ENCODE data around the gene NPC1. TPM values are rescaled to one million over a fixed set of nuclear protein-coding genes. Genes with fewer than 3 reads are reported as not detected.

The NPC1 gene
- total and polyA plus RNA-seq, 2 of the 8 experiments (the other 6 are each of a cell fraction or from before 2014, with no cell fraction given), result 34.1 to 39.5 TPM

DNA sequence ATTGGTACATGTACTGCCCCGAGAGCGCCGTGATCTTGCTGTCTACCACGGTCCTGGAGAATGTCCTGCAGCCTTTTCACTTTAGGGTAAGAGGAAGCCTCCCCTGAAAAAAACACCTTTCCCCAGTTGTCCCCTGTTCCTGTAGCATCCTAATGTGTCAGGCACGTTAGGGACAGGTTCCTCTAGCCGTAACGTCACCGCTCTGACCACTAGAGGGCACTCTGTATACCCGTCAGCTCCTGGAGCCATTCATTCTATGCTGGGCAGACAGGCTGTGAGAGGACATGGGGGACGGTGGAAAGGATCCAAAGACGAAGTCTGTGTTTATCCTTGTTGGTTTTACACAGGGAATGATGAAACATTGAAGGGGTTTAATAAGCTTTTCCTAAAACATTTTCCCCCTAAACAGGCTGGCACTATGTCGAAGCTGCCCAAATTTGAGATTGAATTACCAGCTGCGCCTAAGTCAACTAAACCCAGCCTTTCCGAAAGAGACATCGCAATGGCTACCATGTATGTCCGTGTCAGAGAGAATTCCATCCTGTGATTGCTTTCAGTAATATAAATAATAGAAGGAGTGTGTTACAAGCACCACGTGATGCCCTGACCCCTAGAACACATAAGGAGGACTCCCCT lies 70.3 kb downstream of the NPC1 start:
- H3K79me2 ChIP-seq (ENCODE audit: control insufficient read depth in 1 of 2, insufficient read depth in 2 of 2, low read length in 2 of 2), result no peaks in the 10 kb centered on the region
- no peaks in the 10 kb centered on the region for H3K23me2 ChIP-seq (ENCODE audit: low read depth, low read length)
- no peak overlapping the region for H2BK20ac ChIP-seq (ENCODE audit: low read length)
- 57% methylated on average over 17 of the region's 17 CpGs; no CpG with 5 or more reads in 1 of the 2 experiments for WGBS, 2 experiments (ENCODE audit: extremely low coverage in 1 of 2, insufficient coverage in 1 of 2, insufficient read length in 1 of 2, insufficient replicate concordance in 2 of 2, low coverage in 1 of 2, low lambda C conversion rate in 2 of 2, missing lambda C conversion rate in 1 of 2)
- H4K5ac ChIP-seq (ENCODE audit: insufficient read length, low read depth, low read length), result no peak overlapping the region
- no peak overlapping the region for H3K23ac ChIP-seq (ENCODE audit: insufficient read length)
- DNase-seq (ENCODE audit: low read depth in 1 of 2, low spot score in 2 of 2), result peak; percentile 51 to 82
- H3K4me2 ChIP-seq (ENCODE audit: insufficient read depth in 1 of 2, low read depth in 2 of 2, low read length in 2 of 2), result no peak overlapping the region
- H2BK12ac ChIP-seq (ENCODE audit: low read depth, low read length), result no peak overlapping the region
- no peak overlapping the region for H3K18ac ChIP-seq (ENCODE audit: extremely low read depth, low read length)
- H3K56ac ChIP-seq (replicated peaks; ENCODE audit: insufficient read length, low read depth, low read length), result no peak overlapping the region
- H3K9ac ChIP-seq (replicated peaks in 1 of 4; ENCODE audit: extremely low read depth in 1 of 4, low read depth in 3 of 4, low read length in 3 of 4), result no peak overlapping the region
- ChIA-PET POLR2A (ENCODE audit: partially characterized antibody) (interaction anchor here (0.6 kb wide), 2 partner anchors 18 to 667 kb away, joined by 3 to 4 read pairs; no protein-coding TSS in a partner anchor), CTCF (ENCODE audit: partially characterized antibody) (interaction anchor here (0.5 to 4.7 kb wide), 19 partner anchors 7 to 714 kb away, joined by 3 to 22 read pairs (median 4); no protein-coding TSS in a partner anchor)
- H2BK15ac ChIP-seq (ENCODE audit: low read length), result no peak overlapping the region
- no peak overlapping the region for H3K4ac ChIP-seq (replicated peaks; ENCODE audit: insufficient read length, low read depth, low read length)
- no peaks in the 10 kb centered on the region for H3K4me1 ChIP-seq (replicated peaks in 1 of 4; ENCODE audit: control insufficient read depth in 3 of 4, insufficient read depth in 4 of 4, low read length in 3 of 4)
- H3K79me1 ChIP-seq (ENCODE audit: low read depth, low read length), result no peaks in the 10 kb centered on the region
- H3K9me3 ChIP-seq (ENCODE audit: insufficient read depth in 2 of 2, low read depth in 1 of 2, low read length in 1 of 2), result no peaks in the 10 kb centered on the region
- H3K4me3 ChIP-seq (ENCODE audit: extremely low read depth in 1 of 4, insufficient read depth in 2 of 4, low read depth in 3 of 4, low read length in 4 of 4), result no peak overlapping the region
- peaks cover 2 to 20% (median 13%) of the 10 kb centered on the region in 4 experiments; a peak in 7 of 8 replicates for H3K36me3 ChIP-seq (ENCODE audit: control insufficient read depth in 2 of 4, insufficient read depth in 4 of 4, low read length in 3 of 4)
- no peak overlapping the region for H2AK5ac ChIP-seq (ENCODE audit: low read depth, low read length)
- FAIRE-seq, result peak; percentile 42
- no peak overlapping the region for H2BK120ac ChIP-seq (replicated peaks; ENCODE audit: low read depth, low read length)
- H2BK5ac ChIP-seq (ENCODE audit: low read depth, low read length), result no peak overlapping the region
- H4K8ac ChIP-seq (ENCODE audit: extremely low read depth, insufficient read depth, low read length), result no peak overlapping the region
- H2AFZ ChIP-seq (ENCODE audit: low read length), result no peak overlapping the region
- no peak overlapping the region for H3K27ac ChIP-seq (ENCODE audit: low read depth, low read length)
- H4K91ac ChIP-seq (replicated peaks; ENCODE audit: insufficient read length, low read length), result no peak overlapping the region
- H4K20me1 ChIP-seq (replicated peaks in 1 of 2; ENCODE audit: control insufficient read depth in 1 of 2, insufficient read depth in 2 of 2, low read length in 2 of 2), result peaks cover 0 to 3% of the 10 kb centered on the region in 2 experiments
- H3K14ac ChIP-seq (ENCODE audit: insufficient read length), result no peak overlapping the region
- no peaks in the 10 kb centered on the region for H3K27me3 ChIP-seq (replicated peaks in 1 of 4; ENCODE audit: control insufficient read depth in 3 of 4, extremely low read depth in 1 of 4, insufficient read depth in 3 of 4, low read length in 3 of 4)
- TF ChIP-seq YY1 (IDR thresholded peaks at IDR 0.05; ENCODE audit: low read depth, low read length) (0 out of 2 replicates have a peak, but pooled peaks have one; percentile 25), POLR2AphosphoS5 (IDR thresholded peaks at IDR 0.05; ENCODE audit: low read depth, low read length) (0 out of 2 replicates have a peak, but pooled peaks have one; percentile 40)

All from H1 (cell line).